MM.1S (cell line): ENCODE results near the gene ZBTB46.

ENCODE experiments used
- DNase-seq: peaks from one replicate; pipeline ENCODE4 v3.0.0-alpha.2; 2015
- H2AFZ ChIP-seq: fragments of 300-600 bp; sonication (generic); 2 replicates; pipeline ENCODE4 v1.6.0; 2016; ENCODE audit warnings: antibody characterized with exemption, low read length
- H3F3A ChIP-seq: fragments of 300-600 bp; sonication (generic); 2 replicates; pipeline ENCODE4 v1.6.1; 2016; ENCODE audit warnings: mild to moderate bottlenecking, antibody characterized with exemption, low read length, moderate library complexity, mixed read lengths; ENCODE audit not compliant: insufficient read depth
- H3K27ac ChIP-seq: fragments of 300-600 bp; sonication (generic); 2 replicates; pipeline ENCODE4 v1.5.1; 2016; ENCODE audit warnings: mild to moderate bottlenecking, low read length
- H3K27me3 ChIP-seq: fragments of 300-600 bp; sonication (generic); replicated peaks from 2 replicates; pipeline ENCODE4 v1.6.0; 2016; ENCODE audit warnings: low read length; ENCODE audit not compliant: insufficient read depth
- H3K36me3 ChIP-seq: fragments of 300-600 bp; sonication (generic); replicated peaks from 2 replicates; pipeline ENCODE4 v1.6.1; 2016; ENCODE audit warnings: mild to moderate bottlenecking, low read length, mixed read lengths; ENCODE audit not compliant: insufficient read depth
- H3K4me1 ChIP-seq: fragments of 300-600 bp; sonication (generic); 2 replicates; pipeline ENCODE4 v1.6.1; 2016; ENCODE audit warnings: low read length, mixed read lengths
- H3K4me2 ChIP-seq: fragments of 300-600 bp; sonication (generic); 2 replicates; pipeline ENCODE4 v1.6.0; 2016; ENCODE audit warnings: low read depth, low read length
- H3K4me3 ChIP-seq: fragments of 300-600 bp; sonication (generic); 2 replicates; pipeline ENCODE4 v1.5.1; 2016; ENCODE audit warnings: low read length, mixed read lengths
- H3K79me2 ChIP-seq: fragments of 300-600 bp; sonication (generic); 2 replicates; pipeline ENCODE4 v1.6.1; 2016; ENCODE audit warnings: mixed run types, low read length, mixed read lengths
- H3K9ac ChIP-seq: fragments of 300-600 bp; sonication (generic); 2 replicates; pipeline ENCODE4 v1.6.1; 2016; ENCODE audit warnings: low read length, mixed read lengths
- H3K9me2 ChIP-seq: fragments of 300-600 bp; sonication (generic); replicated peaks from 2 replicates; pipeline ENCODE4 v1.6.1; 2016; ENCODE audit warnings: mild to moderate bottlenecking, low read length, mixed read lengths; ENCODE audit not compliant: insufficient read depth
- H3K9me3 ChIP-seq: fragments of 300-600 bp; sonication (generic); replicated peaks from 2 replicates; pipeline ENCODE4 v1.6.1; 2016; ENCODE audit warnings: mild to moderate bottlenecking, low read length, mixed read lengths; ENCODE audit not compliant: insufficient read depth
- H4K20me1 ChIP-seq: fragments of 300-600 bp; sonication (generic); 2 replicates; pipeline ENCODE4 v1.6.1; 2016; ENCODE audit warnings: mild to moderate bottlenecking, low read length, moderate library complexity, mixed read lengths; ENCODE audit not compliant: insufficient read depth
- CTCF ChIP-seq: fragments of 300-600 bp; sonication (generic); IDR thresholded peaks from 2 replicates; pipeline ENCODE4 v1.5.1; 2016; ENCODE audit warnings: antibody characterized with exemption, low read length, mixed read lengths
- EZH2 ChIP-seq: fragments of 300-600 bp; sonication (generic); optimal IDR thresholded peaks from 2 replicates; pipeline ENCODE3; 2017; ENCODE audit warnings: low read depth, mild to moderate bottlenecking, antibody characterized with exemption, low read length, mixed read lengths
- EZH2phosphoT487 ChIP-seq: fragments of 300-600 bp; sonication (generic); IDR thresholded peaks from 2 replicates; pipeline ENCODE4 v1.6.1; 2018; ENCODE audit warnings: antibody characterized with exemption, low read length

ZBTB46 gene

DNA sequence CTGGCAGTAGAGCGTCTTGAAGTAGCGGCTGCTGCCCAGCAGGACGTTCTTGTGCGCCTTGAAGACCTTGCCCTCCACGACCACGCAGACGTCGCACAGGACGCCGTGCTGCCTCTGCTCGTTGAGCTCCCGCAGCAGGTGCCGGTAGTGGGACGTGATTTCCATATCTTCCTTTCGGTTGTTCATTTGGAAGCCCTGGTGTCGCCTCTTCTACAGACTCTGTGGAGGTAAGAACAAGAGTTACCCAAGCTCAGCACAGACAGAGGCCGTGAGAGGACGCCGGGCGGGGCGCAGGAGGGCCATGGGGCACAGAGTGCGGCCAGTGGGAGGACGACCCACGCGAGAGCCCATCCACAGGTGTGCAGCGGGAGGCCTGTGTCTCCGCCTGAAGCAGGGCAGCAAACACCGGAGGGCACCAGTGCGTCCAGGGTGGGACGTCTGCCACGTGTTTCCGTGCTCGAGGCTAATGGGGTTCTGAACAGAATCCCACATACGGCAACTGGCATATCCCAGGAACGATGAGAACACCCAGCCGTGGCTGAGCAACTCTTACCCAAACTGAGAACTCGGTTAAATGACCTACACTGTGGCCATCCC, 40.4 kb downstream of the ZBTB46 start:
- Histone ChIP-seq H3K36me3 (no peaks in the 10 kb centered on the region), H3K9me3 (no peaks in the 10 kb centered on the region), H3K27ac (no peak overlapping the region), H3K4me1 (peaks cover 15% of the 10 kb centered on the region), H3K9ac (no peak overlapping the region), H3F3A (peaks cover 9% of the 10 kb centered on the region; the same call in 1 of the 2 replicates), H2AFZ (no peak overlapping the region), H3K27me3 (peaks cover 62% of the 10 kb centered on the region), H4K20me1 (no peaks in the 10 kb centered on the region), H3K4me3 (no peak overlapping the region), H3K9me2 (no peaks in the 10 kb centered on the region), H3K79me2 (no peaks in the 10 kb centered on the region), H3K4me2 (no peak overlapping the region)
- no peak for DNase-seq
- no peak for TF ChIP-seq CTCF
- TF ChIP-seq EZH2 = no peak
- no peak for TF ChIP-seq EZH2phosphoT487

DNA sequence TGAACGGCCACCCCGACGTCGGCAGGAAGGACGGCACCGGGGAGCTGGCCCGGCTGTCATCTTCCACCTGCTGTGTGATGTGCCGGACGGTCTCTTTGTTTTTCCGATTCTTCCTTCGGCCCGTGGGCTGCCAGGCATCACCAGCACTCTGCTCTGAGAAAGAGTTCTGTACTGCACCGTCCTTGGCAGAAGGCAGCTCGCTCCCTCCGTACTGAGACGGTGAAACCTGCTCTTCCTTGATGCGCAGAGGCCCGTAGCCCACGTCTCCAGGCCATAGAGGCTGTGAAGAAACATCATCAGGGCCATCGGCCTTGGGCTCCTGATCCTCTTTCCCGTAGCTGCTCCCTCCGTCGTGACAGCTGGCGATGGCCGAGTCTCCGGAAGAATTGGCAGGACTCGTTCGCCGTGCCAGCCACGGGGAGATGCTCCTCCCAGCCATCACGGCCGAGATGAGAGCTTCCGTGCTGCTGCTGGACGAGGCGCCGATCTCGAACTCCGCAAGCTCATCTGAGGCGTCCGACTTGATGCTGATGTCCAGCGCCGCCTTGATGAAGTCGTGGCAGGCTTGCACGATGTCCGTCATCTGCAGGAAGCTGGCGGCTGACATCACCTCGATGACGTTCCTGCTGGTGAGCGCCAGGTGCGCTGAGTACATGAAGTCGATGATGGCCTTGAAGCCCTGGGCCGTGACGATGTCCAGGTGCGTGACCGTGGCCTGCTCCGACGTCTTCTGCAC, 41.1 kb downstream of the ZBTB46 start:
- no peaks in the 10 kb centered on the region for H3K9me3 ChIP-seq
- TF ChIP-seq EZH2phosphoT487 = no peak
- no peak for TF ChIP-seq CTCF
- no peak for TF ChIP-seq EZH2
- no peak overlapping the region for H2AFZ ChIP-seq
- no peak overlapping the region for H3K4me3 ChIP-seq
- no peaks in the 10 kb centered on the region for H4K20me1 ChIP-seq
- H3K4me2 ChIP-seq = no peak overlapping the region
- peaks cover 59% of the 10 kb centered on the region for H3K27me3 ChIP-seq
- H3K4me1 ChIP-seq = peaks cover 9% of the 10 kb centered on the region; the same call in 1 of the 2 replicates
- no peaks in the 10 kb centered on the region for H3K9me2 ChIP-seq
- no peak overlapping the region for H3K27ac ChIP-seq
- no peak for DNase-seq
- peaks cover 9% of the 10 kb centered on the region; the same call in 1 of the 2 replicates for H3F3A ChIP-seq
- no peak overlapping the region for H3K9ac ChIP-seq
- no peaks in the 10 kb centered on the region for H3K79me2 ChIP-seq
- no peaks in the 10 kb centered on the region for H3K36me3 ChIP-seq

DNA sequence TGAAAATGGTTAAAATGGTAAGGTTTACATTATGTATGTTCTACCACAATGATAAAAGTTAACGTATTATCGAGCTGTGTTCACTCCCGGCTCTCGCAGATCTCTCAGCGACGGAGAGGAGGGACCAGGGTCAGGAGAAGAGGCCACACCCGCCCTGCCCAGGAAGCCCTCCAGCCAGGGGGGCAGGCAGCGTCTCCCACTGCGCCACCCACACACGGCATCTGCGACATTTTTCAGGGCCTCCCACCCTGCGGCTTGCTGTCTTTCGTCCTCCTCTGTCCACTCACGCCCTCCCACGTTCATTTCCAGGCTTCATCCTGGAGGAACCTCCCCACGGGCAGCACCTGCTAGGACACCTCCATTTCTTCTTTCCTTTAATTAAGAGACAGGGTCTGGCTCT, 43.3 kb downstream of the ZBTB46 start:
- Histone ChIP-seq H3K9me3 (no peaks in the 10 kb centered on the region), H3K36me3 (no peaks in the 10 kb centered on the region), H3K4me2 (no peak overlapping the region), H3K79me2 (no peaks in the 10 kb centered on the region), H3F3A (no peaks in the 10 kb centered on the region), H2AFZ (no peak overlapping the region), H3K9me2 (no peaks in the 10 kb centered on the region), H4K20me1 (no peaks in the 10 kb centered on the region), H3K27me3 (peaks cover 51% of the 10 kb centered on the region), H3K4me3 (no peak overlapping the region), H3K4me1 (no peaks in the 10 kb centered on the region), H3K27ac (no peak overlapping the region), H3K9ac (no peak overlapping the region)
- no peak for DNase-seq
- no peak for TF ChIP-seq CTCF
- no peak for TF ChIP-seq EZH2phosphoT487
- no peak for TF ChIP-seq EZH2
